Measurements from ENCODE around the gene ATF7. TPM values are rescaled to one million over a fixed set of nuclear protein-coding genes. Genes with fewer than 3 reads are reported as not detected.
A peak's percentile ranks its signal among the peaks of the same experiment; 100 is the strongest.

Gene ATF7
- total and polyA plus RNA-seq, 2 donors (not counting 1 experiment from before 2014, with no cell fraction given), result 15.7 to 42.2 TPM

DNA sequence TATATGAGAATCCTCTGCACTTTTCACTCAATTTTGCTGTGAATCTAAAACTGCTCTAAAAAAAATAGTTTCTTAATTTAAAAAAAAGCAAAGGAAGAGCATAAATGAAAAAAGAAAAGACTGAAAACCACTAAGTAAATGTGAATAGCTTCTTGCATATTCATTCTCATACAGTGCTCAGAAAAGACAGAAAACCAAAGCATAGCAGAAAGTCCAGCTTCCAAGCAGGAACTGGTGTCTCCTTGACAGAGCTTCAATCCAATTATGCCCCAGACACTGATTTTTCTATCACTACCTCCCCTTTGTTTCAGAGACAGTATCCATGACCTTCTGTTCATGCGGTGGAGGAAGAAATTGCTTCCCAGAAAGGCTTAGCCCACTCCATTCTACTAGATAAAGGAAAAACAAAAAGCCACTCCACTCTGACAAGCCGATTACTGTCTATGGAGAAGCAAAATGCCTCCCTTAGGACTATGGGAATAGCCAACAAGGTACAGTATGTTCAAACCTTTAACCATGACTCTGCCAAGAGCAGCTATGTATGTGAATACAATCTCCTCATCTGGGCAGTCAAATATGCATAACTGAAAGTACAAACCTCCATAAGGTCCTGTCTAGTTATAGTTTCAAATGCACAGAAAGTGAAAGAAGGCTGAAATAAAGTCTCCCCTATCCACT is 40.6 kb downstream of the ATF7 start:
- Histone ChIP-seq H3K27me3 (replicated peaks in 1 of 4; ENCODE audit: control extremely low read depth in 1 of 4, control insufficient read depth in 3 of 4, insufficient read depth in 4 of 4, low read length in 3 of 4) (no peaks in the 10 kb centered on the region), H3K27ac (ENCODE audit: low read length in 2 of 2) (peak overlapping the region in 1 of 2 donors; percentile 6), H3K9ac (ENCODE audit: low read length) (no peak overlapping the region), H3K4me3 (ENCODE audit: control extremely low read depth in 1 of 5, extremely low read depth in 1 of 5, insufficient read depth in 1 of 5, low read depth in 2 of 5, low read length in 4 of 5) (no peak overlapping the region), H3K9me3 (ENCODE audit: control extremely low read depth in 1 of 3, control insufficient read depth in 2 of 3, insufficient read depth in 1 of 3, low read length in 2 of 3) (no peaks in the 10 kb centered on the region), H2AFZ (ENCODE audit: insufficient read depth, low read depth, low read length, poor library complexity, severe bottlenecking) (no peak overlapping the region), H3K36me3 (replicated peaks in 1 of 2; ENCODE audit: control extremely low read depth in 1 of 2, control insufficient read depth in 1 of 2, extremely low read depth in 1 of 2, insufficient read depth in 2 of 2, low read length in 1 of 2) (no peaks in the 10 kb centered on the region), H4K20me1 (ENCODE audit: control insufficient read depth, insufficient read depth, low read length, poor library complexity, severe bottlenecking) (peaks cover 3% of the 10 kb centered on the region), H3K4me1 (ENCODE audit: control insufficient read depth in 2 of 2, insufficient read depth in 2 of 2, low read length in 2 of 2) (no peaks in the 10 kb centered on the region), H3K4me2 (replicated peaks; ENCODE audit: low read depth, low read length, poor library complexity, severe bottlenecking) (no peak overlapping the region), H3K79me2 (ENCODE audit: control insufficient read depth, insufficient read depth, low read length) (peaks cover 25% of the 10 kb centered on the region)
- ATAC-seq (ENCODE audit: low read depth) (no peak), DNase-seq (no peak)
- TF ChIP-seq, protein P1, sequence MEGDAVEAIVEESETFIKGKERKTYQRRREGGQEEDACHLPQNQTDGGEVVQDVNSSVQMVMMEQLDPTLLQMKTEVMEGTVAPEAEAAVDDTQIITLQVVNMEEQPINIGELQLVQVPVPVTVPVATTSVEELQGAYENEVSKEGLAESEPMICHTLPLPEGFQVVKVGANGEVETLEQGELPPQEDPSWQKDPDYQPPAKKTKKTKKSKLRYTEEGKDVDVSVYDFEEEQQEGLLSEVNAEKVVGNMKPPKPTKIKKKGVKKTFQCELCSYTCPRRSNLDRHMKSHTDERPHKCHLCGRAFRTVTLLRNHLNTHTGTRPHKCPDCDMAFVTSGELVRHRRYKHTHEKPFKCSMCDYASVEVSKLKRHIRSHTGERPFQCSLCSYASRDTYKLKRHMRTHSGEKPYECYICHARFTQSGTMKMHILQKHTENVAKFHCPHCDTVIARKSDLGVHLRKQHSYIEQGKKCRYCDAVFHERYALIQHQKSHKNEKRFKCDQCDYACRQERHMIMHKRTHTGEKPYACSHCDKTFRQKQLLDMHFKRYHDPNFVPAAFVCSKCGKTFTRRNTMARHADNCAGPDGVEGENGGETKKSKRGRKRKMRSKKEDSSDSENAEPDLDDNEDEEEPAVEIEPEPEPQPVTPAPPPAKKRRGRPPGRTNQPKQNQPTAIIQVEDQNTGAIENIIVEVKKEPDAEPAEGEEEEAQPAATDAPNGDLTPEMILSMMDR (IDR thresholded peaks at IDR 0.05), result no peak
- TF ChIP-seq EZH2 (IDR thresholded peaks at IDR 0.05; ENCODE audit: borderline replicate concordance, insufficient read depth, low read depth, low read length, poor library complexity, severe bottlenecking), result no peak
- POLR2A ChIA-PET, result no interaction called here
- WGBS (ENCODE audit: insufficient coverage), result no CpG with 5 or more reads among the region's 2 CpGs
- H3K4me1 Mint-ChIP-seq, result peaks cover 5% of the 10 kb centered on the region
- H3K4me3 Mint-ChIP-seq, result no peak overlapping the region
- H3K27ac Mint-ChIP-seq, result no peak overlapping the region
- intact Hi-C loops (cut with micrococcal nuclease), result no loop called here
- CTCF ChIA-PET, result no interaction called here
- no peaks in the 10 kb centered on the region for H3K9me3 Mint-ChIP-seq (ENCODE audit: insufficient read depth)
- no peaks in the 10 kb centered on the region for H3K27me3 Mint-ChIP-seq

DNA sequence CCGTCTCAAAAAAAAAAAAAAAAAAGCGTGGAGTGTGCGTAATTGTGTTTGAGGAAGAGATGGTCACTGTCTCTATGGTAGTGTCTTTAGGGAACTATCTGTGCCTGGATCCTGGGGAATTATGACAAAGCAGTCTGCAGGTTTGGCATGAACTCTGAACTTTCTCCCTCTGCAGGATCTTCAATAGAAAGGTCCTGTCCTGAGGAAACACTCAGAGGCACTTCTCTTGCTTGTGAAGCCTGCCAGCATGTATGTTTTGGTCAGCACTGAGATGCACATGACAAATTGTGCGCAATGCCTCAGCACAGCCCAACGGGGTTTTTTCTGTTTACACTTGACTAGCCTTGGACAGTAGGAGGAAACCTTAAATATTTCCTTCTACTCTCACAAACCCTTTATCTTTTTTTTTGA is 46.6 kb downstream of the ATF7 start:
- Histone ChIP-seq H3K9ac (ENCODE audit: low read length) (no peak overlapping the region), H3K9me3 (ENCODE audit: control extremely low read depth in 1 of 3, control insufficient read depth in 2 of 3, insufficient read depth in 1 of 3, low read length in 2 of 3) (no peaks in the 10 kb centered on the region), H3K4me2 (replicated peaks; ENCODE audit: low read depth, low read length, poor library complexity, severe bottlenecking) (no peak overlapping the region), H3K4me3 (ENCODE audit: control extremely low read depth in 1 of 5, extremely low read depth in 1 of 5, insufficient read depth in 1 of 5, low read depth in 2 of 5, low read length in 4 of 5) (no peak overlapping the region), H3K36me3 (replicated peaks in 1 of 2; ENCODE audit: control extremely low read depth in 1 of 2, control insufficient read depth in 1 of 2, extremely low read depth in 1 of 2, insufficient read depth in 2 of 2, low read length in 1 of 2) (peaks cover 0 to 3% of the 10 kb centered on the region in 2 experiments), H3K4me1 (ENCODE audit: control insufficient read depth in 2 of 2, insufficient read depth in 2 of 2, low read length in 2 of 2) (peaks cover 5 to 12% of the 10 kb centered on the region in 2 donors), H4K20me1 (ENCODE audit: control insufficient read depth, insufficient read depth, low read length, poor library complexity, severe bottlenecking) (peaks cover 19% of the 10 kb centered on the region), H3K79me2 (ENCODE audit: control insufficient read depth, insufficient read depth, low read length) (peaks cover 55% of the 10 kb centered on the region), H3K27me3 (replicated peaks in 1 of 4; ENCODE audit: control extremely low read depth in 1 of 4, control insufficient read depth in 3 of 4, insufficient read depth in 4 of 4, low read length in 3 of 4) (no peaks in the 10 kb centered on the region), H3K27ac (ENCODE audit: low read length in 2 of 2) (no peak overlapping the region), H2AFZ (ENCODE audit: insufficient read depth, low read depth, low read length, poor library complexity, severe bottlenecking) (no peak overlapping the region)
- ChIA-PET POLR2A (interaction anchor here (0.7 kb wide), 1 partner anchor 248 kb away, joined by 3 read pairs; no protein-coding TSS in a partner anchor), CTCF (interaction anchor here (0.7 kb wide), 1 partner anchor 13 kb away, joined by 4 read pairs; no protein-coding TSS in a partner anchor)
- no peak for TF ChIP-seq EZH2 (IDR thresholded peaks at IDR 0.05; ENCODE audit: borderline replicate concordance, insufficient read depth, low read depth, low read length, poor library complexity, severe bottlenecking)
- TF ChIP-seq, protein P1 (IDR thresholded peaks at IDR 0.05), result no peak
- H3K27me3 Mint-ChIP-seq, result no peaks in the 10 kb centered on the region
- H3K9me3 Mint-ChIP-seq (ENCODE audit: insufficient read depth), result no peaks in the 10 kb centered on the region
- intact Hi-C loops (cut with micrococcal nuclease), result no loop called here
- WGBS (ENCODE audit: insufficient coverage), result 100% methylated on average over 2 of the region's 5 CpGs
- ATAC-seq (ENCODE audit: low read depth) (peak; percentile 62), DNase-seq (peak; percentile 23)
- no peak overlapping the region for H3K4me3 Mint-ChIP-seq
- peak overlapping the region; percentile 15 for H3K27ac Mint-ChIP-seq
- peaks cover 21% of the 10 kb centered on the region for H3K4me1 Mint-ChIP-seq

All from B cell (primary cell).